H9 (cell line): ENCODE measurements around the gene CRHR1. TPM values are rescaled to one million over a fixed set of nuclear protein-coding genes. Genes with fewer than 3 reads are reported as not detected.

ENCODE experiments used
- DNase-seq: peaks from one replicate; pipeline ENCODE4 v3.0.0-alpha.2; 2017
- H2AFZ ChIP-seq: one replicate; pipeline ENCODE4 v1.6.1; 2013; ENCODE audit warnings: mild to moderate bottlenecking, low read length, control low read depth, moderate library complexity
- H2AK5ac ChIP-seq: 2 replicates; pipeline ENCODE4 v1.6.1; 2013; ENCODE audit warnings: low read length, control low read depth, mixed read lengths; ENCODE audit not compliant: insufficient read length
- H2BK120ac ChIP-seq: one replicate; pipeline ENCODE4 v1.6.1; 2013; ENCODE audit warnings: low read depth, mild to moderate bottlenecking, low read length, control low read depth, inconsistent platforms; ENCODE audit not compliant: poor library complexity, severe bottlenecking
- H2BK12ac ChIP-seq: 2 replicates; pipeline ENCODE4 v1.6.1; 2013; ENCODE audit warnings: low read length, control low read depth, mixed read lengths, low read depth; ENCODE audit not compliant: insufficient read length
- H2BK15ac ChIP-seq: 2 replicates; pipeline ENCODE4 v1.6.1; 2013; ENCODE audit warnings: low read depth, low read length, control low read depth
- H2BK20ac ChIP-seq: one replicate; pipeline ENCODE4 v1.6.1; 2013; ENCODE audit warnings: low read depth, mild to moderate bottlenecking, low read length, control low read depth, inconsistent platforms; ENCODE audit not compliant: poor library complexity, severe bottlenecking
- H2BK5ac ChIP-seq: 2 replicates; pipeline ENCODE4 v1.6.1; 2013; ENCODE audit warnings: low read length, control low read depth, mixed read lengths; ENCODE audit not compliant: insufficient read length
- H3K14ac ChIP-seq: 2 replicates; pipeline ENCODE4 v1.6.1; 2013; ENCODE audit warnings: low read length, control low read depth; ENCODE audit not compliant: insufficient read depth
- H3K18ac ChIP-seq: 2 replicates; pipeline ENCODE4 v1.6.1; 2013; ENCODE audit warnings: low read depth, mild to moderate bottlenecking, mixed read lengths, low read length, control low read depth; ENCODE audit not compliant: insufficient read length
- H3K23ac ChIP-seq: 2 replicates; pipeline ENCODE4 v1.6.1; 2013; ENCODE audit warnings: low read length, control low read depth, mixed read lengths, low read depth; ENCODE audit not compliant: insufficient read length
- H3K23me2 ChIP-seq: 2 replicates; pipeline ENCODE4 v1.6.1; 2013; ENCODE audit warnings: low read depth, mild to moderate bottlenecking, mixed read lengths, low read length, control low read depth; ENCODE audit not compliant: insufficient read length, poor library complexity, severe bottlenecking
- H3K27ac ChIP-seq: 2 replicates; pipeline ENCODE4 v1.5.1; 2013; ENCODE audit warnings: low read length, control low read depth, mixed read lengths, low read depth; ENCODE audit not compliant: insufficient read length
- H3K27me3 ChIP-seq: 2 replicates; pipeline ENCODE4 v1.6.1; 2013; ENCODE audit warnings: low read length, control low read depth, inconsistent platforms; ENCODE audit not compliant: insufficient read depth
- H3K4ac ChIP-seq: 2 replicates; pipeline ENCODE4 v1.6.1; 2013; ENCODE audit warnings: low read depth, mild to moderate bottlenecking, control low read depth, inconsistent platforms, low read length, moderate library complexity
- H3K4me1 ChIP-seq: 2 replicates; pipeline ENCODE4 v1.6.1; 2013; ENCODE audit warnings: low read length, control low read depth, inconsistent platforms; ENCODE audit not compliant: insufficient read depth
- H3K4me2 ChIP-seq: 2 replicates; pipeline ENCODE4 v1.6.1; 2013; ENCODE audit warnings: low read length, control low read depth, mixed read lengths; ENCODE audit not compliant: insufficient read length, insufficient read depth
- H3K56ac ChIP-seq: 2 replicates; pipeline ENCODE4 v1.6.1; 2013; ENCODE audit warnings: low read depth, mild to moderate bottlenecking, mixed read lengths, low read length, control low read depth; ENCODE audit not compliant: insufficient read length
- H3K79me1 ChIP-seq: 2 replicates; pipeline ENCODE4 v1.6.1; 2013; ENCODE audit warnings: low read depth, mild to moderate bottlenecking, moderate library complexity, low read length, control low read depth, inconsistent platforms; ENCODE audit not compliant: insufficient read depth, poor library complexity, severe bottlenecking
- H3K79me2 ChIP-seq: 2 replicates; pipeline ENCODE4 v1.6.1; 2013; ENCODE audit warnings: low read length, control low read depth, inconsistent platforms; ENCODE audit not compliant: insufficient read depth
- H3K9ac ChIP-seq: 2 replicates; pipeline ENCODE4 v1.6.1; 2013; ENCODE audit warnings: low read length, control low read depth, mixed read lengths; ENCODE audit not compliant: insufficient read length; ENCODE audit errors: extremely low read depth
- H3K9me3 ChIP-seq: one replicate; pipeline ENCODE4 v1.6.1; 2013; ENCODE audit warnings: low read depth, low read length, inconsistent platforms; ENCODE audit not compliant: control insufficient read depth
- H3T11ph ChIP-seq: one replicate; pipeline ENCODE4 v1.6.1; 2013; ENCODE audit warnings: mild to moderate bottlenecking, low read length, control low read depth, inconsistent platforms
- H4K20me1 ChIP-seq: one replicate; pipeline ENCODE4 v1.6.1; 2013; ENCODE audit not compliant: control insufficient read depth, insufficient read length, insufficient read depth
- H4K5ac ChIP-seq: 2 replicates; pipeline ENCODE4 v1.6.1; 2013; ENCODE audit warnings: low read depth, mild to moderate bottlenecking, mixed read lengths, low read length, control low read depth; ENCODE audit not compliant: insufficient read length
- H4K8ac ChIP-seq: replicated peaks from 2 replicates; pipeline ENCODE4 v1.6.1; 2013; ENCODE audit warnings: low read length, control low read depth, mixed read lengths, low read depth; ENCODE audit not compliant: insufficient read length
- H4K91ac ChIP-seq: 2 replicates; pipeline ENCODE4 v1.6.1; 2013; ENCODE audit warnings: low read depth, mild to moderate bottlenecking, moderate library complexity, mixed read lengths, low read length, control low read depth; ENCODE audit not compliant: insufficient read length
- H3K27ac Mint-ChIP-seq, 3 experiments: 2 replicates in 2 of 3; 3 replicates in 1 of 3; pipeline ENCODE4 v1.8.0; 2020 to 2021; ENCODE audit warnings: mixed read lengths in 3 of 3, mild to moderate bottlenecking in 1 of 3, moderate library complexity in 1 of 3
- H3K27me3 Mint-ChIP-seq: 2 replicates; pipeline ENCODE4 v1.8.0; 2021; ENCODE audit warnings: low read depth, mild to moderate bottlenecking, moderate library complexity, mixed read lengths
- H3K36me3 Mint-ChIP-seq, 3 experiments: 2 replicates in 2 of 3; 3 replicates in 1 of 3; pipeline ENCODE4 v1.8.0; 2020 to 2021; ENCODE audit warnings: low read depth in 3 of 3, mixed read lengths in 3 of 3; ENCODE audit not compliant: insufficient read depth in 1 of 3
- H3K4me1 Mint-ChIP-seq, 2 experiments: 2 replicates each; pipeline ENCODE4 v1.8.0; 2020; ENCODE audit warnings: mixed read lengths in 2 of 2
- H3K4me3 Mint-ChIP-seq, 2 experiments: 2 replicates in 1 of 2; 3 replicates in 1 of 2; pipeline ENCODE4 v1.8.0; 2020 to 2021; ENCODE audit warnings: mild to moderate bottlenecking in 2 of 2, mixed read lengths in 2 of 2, moderate library complexity in 1 of 2
- H3K9me3 Mint-ChIP-seq, 2 experiments: 2 replicates in 1 of 2; 3 replicates in 1 of 2; pipeline ENCODE4 v1.8.0; 2020; ENCODE audit warnings: mild to moderate bottlenecking in 2 of 2, mixed read lengths in 2 of 2, moderate library complexity in 1 of 2
- CTCF ChIP-seq: fragments of 200-600 bp; sonication (generic); conservative IDR thresholded peaks from 3 replicates; pipeline ENCODE4 v1.8.0; 2021; ENCODE audit warnings: antibody characterized with exemption, mild to moderate bottlenecking
- WGBS: extraction: QIAGEN DNeasy Blood & Tissue Kit; methylation state at CpG from one replicate; pipeline ENCODE4 v1.1.7; 2013; ENCODE audit warnings: missing lambda C conversion rate, low lambda C conversion rate, mixed read lengths; ENCODE audit not compliant: insufficient read length; ENCODE audit errors: extremely low coverage; 5-methylcytosine and 5-hydroxymethylcytosine counted together
- total RNA-seq: library from RNA; stranded (reverse); gene quantifications from 2 replicates; pipeline ENCODE4 v1.2.1, GENCODE V29; 2021

Gene CRHR1
- total RNA-seq, 1 experiment from 2014 or later = 0.52 TPM

DNA sequence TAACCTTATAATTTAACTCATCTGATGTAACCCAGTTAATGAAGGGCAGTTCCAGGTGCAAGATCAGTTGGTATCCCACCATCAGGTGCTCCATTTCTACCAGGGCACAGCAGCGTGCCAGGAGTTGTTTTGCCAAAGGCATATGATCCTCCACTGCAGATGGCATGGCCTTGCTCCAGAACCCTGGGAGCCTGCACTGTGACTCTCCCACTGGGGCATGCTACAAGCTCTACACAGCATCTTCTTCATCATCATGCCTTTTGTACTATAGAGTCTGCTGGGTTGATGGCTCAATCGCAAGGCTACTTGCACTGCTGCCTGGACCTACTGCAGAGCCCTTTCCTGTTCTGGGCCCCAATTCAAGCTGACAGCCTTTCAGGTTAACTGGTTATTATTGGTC is 98.9 kb downstream of the CRHR1 start:
- Histone ChIP-seq H3K9ac (no peak overlapping the region), H2BK15ac (no peak overlapping the region), H2AK5ac (no peak overlapping the region), H2BK12ac (no peak overlapping the region), H3K9me3 (no peaks in the 10 kb centered on the region), H2BK120ac (no peak overlapping the region), H3K23me2 (no peaks in the 10 kb centered on the region), H3K56ac (no peak overlapping the region), H3T11ph (no peak overlapping the region), H3K4me2 (no peak overlapping the region), H3K4me1 (no peaks in the 10 kb centered on the region), H2BK20ac (no peak overlapping the region), H2AFZ (no peak overlapping the region), H4K91ac (no peak overlapping the region), H3K23ac (no peak overlapping the region), H3K79me2 (no peaks in the 10 kb centered on the region), H3K27me3 (no peaks in the 10 kb centered on the region), H2BK5ac (no peak overlapping the region), H3K4ac (no peak overlapping the region), H4K8ac (no peak overlapping the region), H4K20me1 (no peaks in the 10 kb centered on the region), H3K79me1 (no peaks in the 10 kb centered on the region), H3K18ac (no peak overlapping the region), H3K14ac (no peak overlapping the region), H4K5ac (no peak overlapping the region), H3K27ac (no peak overlapping the region)
- peaks cover 36% of the 10 kb centered on the region for H3K27me3 Mint-ChIP-seq
- WGBS = no CpG with 5 or more reads among the region's 2 CpGs
- H3K4me1 Mint-ChIP-seq = no peaks in the 10 kb centered on the region
- H3K4me3 Mint-ChIP-seq = no peak overlapping the region
- no peaks in the 10 kb centered on the region for H3K9me3 Mint-ChIP-seq
- no peaks in the 10 kb centered on the region for H3K36me3 Mint-ChIP-seq
- no peak for DNase-seq
- no peak for TF ChIP-seq CTCF
- H3K27ac Mint-ChIP-seq = no peak overlapping the region

Other genes with a start within 250 kb of the CRHR1 start
- not detected in 2 replicates for gene SPPL2C, start 60.6 kb downstream of the CRHR1 start, total RNA-seq
- 1.3 and 1.6 TPM in 2 replicates for gene MAPT, start 110.2 kb downstream of the CRHR1 start, total RNA-seq
- gene STH, start 214.9 kb downstream of the CRHR1 start, total RNA-seq = not detected in 2 replicates